Glutamatergic neuron (in vitro differentiated cells): Measurements from ENCODE around the gene FHL2. TPM values are rescaled to one million over a fixed set of nuclear protein-coding genes. Genes with fewer than 3 reads are reported as not detected.

Experiments
- DNase-seq: peaks from one replicate; pipeline ENCODE4 v3.0.0; 2022
- H3K27ac Mint-ChIP-seq: one replicate; pipeline ENCODE4 v1.8.0; 2020; ENCODE audit warnings: mild to moderate bottlenecking, mixed read lengths, inconsistent platforms; ENCODE audit not compliant: unreplicated experiment
- H3K27me3 Mint-ChIP-seq: one replicate; pipeline ENCODE4 v1.8.0; 2020; ENCODE audit warnings: mild to moderate bottlenecking, moderate library complexity, mixed read lengths, inconsistent platforms; ENCODE audit not compliant: unreplicated experiment
- H3K36me3 Mint-ChIP-seq: one replicate; pipeline ENCODE4 v1.8.0; 2020; ENCODE audit warnings: mild to moderate bottlenecking, mixed read lengths, inconsistent platforms; ENCODE audit not compliant: unreplicated experiment
- H3K4me1 Mint-ChIP-seq: one replicate; pipeline ENCODE4 v1.8.0; 2020; ENCODE audit warnings: mild to moderate bottlenecking, low read depth, mixed read lengths, inconsistent platforms; ENCODE audit not compliant: unreplicated experiment
- H3K4me3 Mint-ChIP-seq: one replicate; pipeline ENCODE4 v1.8.0; 2020; ENCODE audit warnings: mild to moderate bottlenecking, mixed read lengths, inconsistent platforms; ENCODE audit not compliant: unreplicated experiment
- H3K9me3 Mint-ChIP-seq: one replicate; pipeline ENCODE4 v1.8.0; 2020; ENCODE audit warnings: mild to moderate bottlenecking, moderate library complexity, mixed read lengths, inconsistent platforms; ENCODE audit not compliant: unreplicated experiment
- total RNA-seq: library from RNA; stranded (reverse); fragmentation: NEBNext Ultra II Directional; extraction: Animal tissue kit (Norgen Biotek cat#: 25700); gene quantifications from one replicate; pipeline ENCODE4 v1.2.1, GENCODE V29; 2021; ENCODE audit not compliant: unreplicated experiment
- TF ChIP-seq, protein P1 (sequence below): fragments of 200-600 bp; sonication (generic); IDR thresholded peaks from one replicate; pipeline ENCODE4 v1.5.0; 2021; ENCODE audit not compliant: partially characterized antibody, unreplicated experiment

FHL2 gene
- total RNA-seq, 1 donor from 2014 or later = 3.2 TPM

DNA sequence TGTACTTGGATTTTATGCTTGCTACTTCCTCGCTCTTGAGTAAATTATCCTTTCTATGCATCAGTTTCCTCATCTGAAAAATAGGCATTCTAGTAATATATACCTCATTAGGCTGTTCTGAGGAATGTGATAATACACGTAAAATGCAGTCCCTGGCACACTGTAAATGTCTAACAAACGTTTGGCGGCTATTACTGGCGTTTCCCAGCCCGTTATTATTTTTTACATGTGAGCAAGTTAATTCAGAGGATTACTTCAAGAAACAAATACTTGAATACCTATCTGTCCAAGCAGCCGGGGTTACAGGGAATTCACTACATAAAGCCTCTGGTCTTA, 62.1 kb downstream of the FHL2 start:
- Mint-ChIP-seq H3K27me3 (peaks cover 8% of the 10 kb centered on the region), H3K27ac (peak overlapping the region; percentile 99), H3K4me1 (peaks cover 2% of the 10 kb centered on the region), H3K4me3 (peak overlapping the region; percentile 95), H3K9me3 (peaks cover 8% of the 10 kb centered on the region), H3K36me3 (no peaks in the 10 kb centered on the region)
- TF ChIP-seq, protein P1, sequence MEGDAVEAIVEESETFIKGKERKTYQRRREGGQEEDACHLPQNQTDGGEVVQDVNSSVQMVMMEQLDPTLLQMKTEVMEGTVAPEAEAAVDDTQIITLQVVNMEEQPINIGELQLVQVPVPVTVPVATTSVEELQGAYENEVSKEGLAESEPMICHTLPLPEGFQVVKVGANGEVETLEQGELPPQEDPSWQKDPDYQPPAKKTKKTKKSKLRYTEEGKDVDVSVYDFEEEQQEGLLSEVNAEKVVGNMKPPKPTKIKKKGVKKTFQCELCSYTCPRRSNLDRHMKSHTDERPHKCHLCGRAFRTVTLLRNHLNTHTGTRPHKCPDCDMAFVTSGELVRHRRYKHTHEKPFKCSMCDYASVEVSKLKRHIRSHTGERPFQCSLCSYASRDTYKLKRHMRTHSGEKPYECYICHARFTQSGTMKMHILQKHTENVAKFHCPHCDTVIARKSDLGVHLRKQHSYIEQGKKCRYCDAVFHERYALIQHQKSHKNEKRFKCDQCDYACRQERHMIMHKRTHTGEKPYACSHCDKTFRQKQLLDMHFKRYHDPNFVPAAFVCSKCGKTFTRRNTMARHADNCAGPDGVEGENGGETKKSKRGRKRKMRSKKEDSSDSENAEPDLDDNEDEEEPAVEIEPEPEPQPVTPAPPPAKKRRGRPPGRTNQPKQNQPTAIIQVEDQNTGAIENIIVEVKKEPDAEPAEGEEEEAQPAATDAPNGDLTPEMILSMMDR = no peak
- DNase-seq = no peak

- H3K9me3 Mint-ChIP-seq = peaks cover 8% of the 10 kb centered on the region
- peaks cover 8% of the 10 kb centered on the region for H3K27me3 Mint-ChIP-seq
- no peak for DNase-seq
- no peak overlapping the region for H3K27ac Mint-ChIP-seq
- H3K4me1 Mint-ChIP-seq = peaks cover 2% of the 10 kb centered on the region
- no peaks in the 10 kb centered on the region for H3K36me3 Mint-ChIP-seq
- TF ChIP-seq, protein P1 = no peak
- H3K4me3 Mint-ChIP-seq = no peak overlapping the region
Observed at GRCh38 chr2:105335469-105335868, 63.4 kb downstream of the FHL2 start.

DNA sequence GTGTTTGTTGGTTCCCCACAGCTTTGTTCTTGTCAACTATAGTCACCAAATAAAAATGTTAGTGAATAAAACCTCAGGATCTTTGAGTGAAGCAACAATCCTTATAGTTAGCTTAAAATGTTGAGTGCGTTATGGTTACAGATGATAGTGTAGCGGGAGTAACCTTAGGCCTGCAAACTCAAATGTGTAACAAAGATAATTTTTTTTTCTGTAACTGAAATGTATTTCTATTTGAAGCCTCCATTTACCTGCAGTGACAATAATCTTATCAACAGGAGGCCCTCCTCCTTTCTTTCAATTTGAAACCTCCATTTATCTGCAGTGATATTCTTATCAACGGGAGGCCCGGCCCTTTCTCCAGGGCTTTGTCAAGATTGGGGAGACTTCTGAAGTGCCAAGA, 64.6 kb downstream of the FHL2 start:
- peaks cover 8% of the 10 kb centered on the region for H3K9me3 Mint-ChIP-seq
- H3K4me1 Mint-ChIP-seq = peaks cover 2% of the 10 kb centered on the region
- H3K27ac Mint-ChIP-seq = no peak overlapping the region
- no peak overlapping the region for H3K4me3 Mint-ChIP-seq
- TF ChIP-seq, protein P1 = no peak
- H3K36me3 Mint-ChIP-seq = no peaks in the 10 kb centered on the region
- peaks cover 9% of the 10 kb centered on the region for H3K27me3 Mint-ChIP-seq
- DNase-seq = no peak

DNA sequence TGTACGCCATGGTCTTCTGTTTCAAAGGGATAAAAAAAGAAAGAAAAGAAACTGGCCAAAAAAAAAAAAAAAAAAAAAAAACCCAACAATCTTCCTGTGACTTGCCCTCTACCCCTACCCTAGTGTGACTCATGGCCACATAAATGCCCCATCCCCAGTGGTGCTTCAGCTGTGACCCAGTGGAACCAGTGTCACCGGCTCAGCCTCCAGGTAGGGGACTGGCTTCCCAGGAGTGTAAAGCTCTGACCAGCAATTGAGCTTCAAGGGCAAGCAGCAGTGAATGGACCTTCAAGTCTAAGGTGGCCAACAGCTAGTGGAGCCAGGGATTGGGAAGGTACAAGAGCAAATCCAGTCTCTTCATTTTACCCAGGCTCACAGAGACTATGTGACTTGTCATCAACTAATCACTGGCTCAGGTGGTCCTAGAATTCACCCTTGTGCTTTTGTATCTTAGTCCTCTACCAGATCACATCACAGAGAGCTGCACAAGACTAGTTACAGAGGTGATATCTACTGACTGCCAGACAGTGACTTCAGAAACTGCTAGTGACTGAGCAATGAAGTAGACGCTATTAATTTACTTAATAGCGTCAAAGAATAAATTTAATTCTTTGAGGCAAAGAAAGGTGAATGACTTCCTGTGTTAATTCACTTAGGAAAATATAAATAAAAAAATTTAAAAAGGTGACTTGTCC, 68.0 kb downstream of the FHL2 start:
- TF ChIP-seq, protein P1 = no peak
- H3K9me3 Mint-ChIP-seq = peaks cover 2% of the 10 kb centered on the region
- no peak overlapping the region for H3K27ac Mint-ChIP-seq
- peaks cover 1% of the 10 kb centered on the region for H3K27me3 Mint-ChIP-seq
- no peaks in the 10 kb centered on the region for H3K36me3 Mint-ChIP-seq
- DNase-seq = no peak
- H3K4me3 Mint-ChIP-seq = peak overlapping the region; percentile 78
- peaks cover 5% of the 10 kb centered on the region for H3K4me1 Mint-ChIP-seq

- TF ChIP-seq, protein P1 = no peak
- Mint-ChIP-seq H3K27me3 (peaks cover 1% of the 10 kb centered on the region), H3K27ac (peak within 1 kb of the TSS; percentile 41), H3K9me3 (peaks cover 2% of the 10 kb centered on the region), H3K4me1 (peaks cover 5% of the 10 kb centered on the region), H3K4me3 (peak within 1 kb of the TSS; percentile 92), H3K36me3 (no peaks in the 10 kb centered on the region)
- DNase-seq = peak; percentile 69
Observed at GRCh38 chr2:105329561-105330495, 69.0 kb downstream of the FHL2 start, which contains the start of gene TGFBRAP1. TSS of gene TGFBRAP1 (minus strand) at chr2:105329735. CDS start at chr2:105308301, 21,434 bp downstream.
